Measurements from ENCODE around the gene RDM1.

GRCh38 chr17:35934760-35935159, 4.2 kb upstream of the RDM1 start:
- TF ChIP-seq CTCF (IDR thresholded peaks at IDR 0.05; ENCODE audit: borderline replicate concordance, extremely low read depth, low read length, poor library complexity, severe bottlenecking): no peak
- TF ChIP-seq EZH2 (IDR thresholded peaks at IDR 0.05; ENCODE audit: borderline replicate concordance, low read depth, low read length, severe bottlenecking): no peak

Measured in DND-41 (cell line).